Uterus (tissue), 2 donors: ENCODE results near the gene PSTPIP1.

Experiments used
- POLR2A ChIP-seq, 2 donors: fragments of 450-650 bp; IDR thresholded peaks; one replicate each; pipeline ENCODE4 v1.6.1; 2016; ENCODE audit warnings: antibody characterized with exemption in 2 of 2, mild to moderate bottlenecking in 1 of 2, moderate library complexity in 1 of 2
- TF ChIP-seq, protein P1 (sequence below), 4 experiments: fragments of 200-600 bp in 2 of 4; fragments of 450-650 bp in 2 of 4; sonication (generic) in 2 of 4; IDR thresholded peaks; one replicate each; pipeline ENCODE4 v1.5.1; 2016 to 2019; ENCODE audit warnings: antibody characterized with exemption in 4 of 4, mild to moderate bottlenecking in 2 of 4, moderate library complexity in 1 of 4

DNA sequence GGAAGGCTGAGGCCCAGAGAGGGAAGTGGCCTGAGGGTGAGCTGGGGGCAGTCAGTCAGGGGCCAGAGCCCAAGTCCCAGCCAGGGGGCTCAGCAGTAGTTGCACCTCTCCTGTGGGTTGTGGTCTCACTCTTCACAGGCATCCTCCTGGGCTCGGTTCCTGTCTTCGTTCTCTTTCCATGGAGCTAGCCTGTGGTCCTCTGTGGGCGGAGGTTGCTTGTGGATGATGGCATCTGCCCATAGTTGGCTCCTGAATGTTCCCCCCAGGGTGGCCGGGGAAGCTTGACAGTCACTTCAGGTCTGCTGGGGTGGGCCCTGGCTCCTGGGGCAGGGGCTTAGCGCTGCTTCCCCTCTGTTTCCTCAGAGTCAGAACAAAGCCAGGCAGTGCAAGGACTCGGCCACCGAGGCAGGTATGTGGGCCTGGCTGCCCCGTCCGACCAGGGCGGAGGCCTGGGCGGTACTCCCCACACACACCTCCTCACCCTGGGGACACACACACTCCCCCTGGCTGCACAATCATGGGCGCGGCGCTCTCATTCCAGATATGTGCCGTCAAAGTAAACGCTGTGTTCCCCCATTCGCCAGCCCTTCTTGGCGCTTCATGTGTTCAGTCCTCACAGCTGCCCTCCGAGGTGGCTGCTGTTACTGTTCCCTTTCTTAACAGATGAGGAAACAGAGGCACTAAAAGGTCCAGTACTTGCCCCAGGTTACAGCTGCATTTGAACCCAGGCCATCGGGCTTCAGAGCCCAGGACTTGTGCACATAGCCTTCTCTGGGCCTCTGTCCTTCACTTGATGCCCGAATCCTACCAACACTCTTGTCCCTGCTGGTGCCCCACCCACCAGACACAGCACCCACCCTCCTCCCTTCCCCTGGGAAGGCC, 34.5 kb downstream of the PSTPIP1 start:
- TF ChIP-seq, protein P1, sequence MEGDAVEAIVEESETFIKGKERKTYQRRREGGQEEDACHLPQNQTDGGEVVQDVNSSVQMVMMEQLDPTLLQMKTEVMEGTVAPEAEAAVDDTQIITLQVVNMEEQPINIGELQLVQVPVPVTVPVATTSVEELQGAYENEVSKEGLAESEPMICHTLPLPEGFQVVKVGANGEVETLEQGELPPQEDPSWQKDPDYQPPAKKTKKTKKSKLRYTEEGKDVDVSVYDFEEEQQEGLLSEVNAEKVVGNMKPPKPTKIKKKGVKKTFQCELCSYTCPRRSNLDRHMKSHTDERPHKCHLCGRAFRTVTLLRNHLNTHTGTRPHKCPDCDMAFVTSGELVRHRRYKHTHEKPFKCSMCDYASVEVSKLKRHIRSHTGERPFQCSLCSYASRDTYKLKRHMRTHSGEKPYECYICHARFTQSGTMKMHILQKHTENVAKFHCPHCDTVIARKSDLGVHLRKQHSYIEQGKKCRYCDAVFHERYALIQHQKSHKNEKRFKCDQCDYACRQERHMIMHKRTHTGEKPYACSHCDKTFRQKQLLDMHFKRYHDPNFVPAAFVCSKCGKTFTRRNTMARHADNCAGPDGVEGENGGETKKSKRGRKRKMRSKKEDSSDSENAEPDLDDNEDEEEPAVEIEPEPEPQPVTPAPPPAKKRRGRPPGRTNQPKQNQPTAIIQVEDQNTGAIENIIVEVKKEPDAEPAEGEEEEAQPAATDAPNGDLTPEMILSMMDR (IDR thresholded peaks at IDR 0.05), result no peak
- TF ChIP-seq POLR2A (IDR thresholded peaks at IDR 0.05), result no peak
